ENCODE results near the gene ZNF584.

DNA sequence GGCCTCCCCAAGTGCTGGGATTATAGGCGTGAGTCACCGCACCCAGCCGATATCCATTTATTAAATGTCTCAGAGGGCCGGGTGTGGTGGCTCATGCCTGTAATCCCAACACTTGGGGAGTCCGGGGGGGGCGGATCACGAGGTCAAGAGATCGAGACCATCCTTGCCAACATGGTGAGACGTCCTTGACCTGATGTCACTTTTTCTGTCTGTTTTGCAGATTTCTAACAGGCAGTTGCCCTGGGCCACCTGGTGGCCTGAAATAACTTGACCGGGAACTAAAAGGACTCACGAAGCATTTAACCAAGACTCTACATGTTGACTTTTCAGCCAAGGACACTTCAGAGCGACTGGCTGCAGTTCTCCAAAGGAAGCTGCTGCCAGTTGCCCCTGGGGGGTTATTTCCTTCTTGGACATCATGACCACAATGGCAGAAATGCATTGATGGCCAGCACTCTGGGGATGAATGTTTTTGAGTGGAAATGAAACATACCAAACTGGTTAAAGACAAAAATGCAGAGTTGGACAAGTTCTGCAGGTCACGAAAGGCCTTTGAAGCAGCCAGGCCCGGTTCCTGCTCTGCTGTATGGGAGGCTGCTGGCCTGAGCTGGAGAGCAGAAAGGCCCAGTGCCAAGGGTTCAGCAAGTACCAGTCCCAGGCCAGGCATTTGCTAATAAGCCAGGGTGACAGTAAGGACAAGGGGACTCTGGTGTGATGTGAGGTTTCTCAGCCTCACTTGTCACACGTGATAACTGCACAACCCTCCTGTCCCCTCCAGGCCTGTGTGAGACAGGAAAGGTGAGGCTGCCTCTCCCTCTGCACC lies 35.9 kb upstream of the ZNF584 start:
- TF ChIP-seq GATA3 (IDR thresholded peaks at IDR 0.05; ENCODE audit: low read depth, low read length), result no peak
- no peak for TF ChIP-seq GATA2 (IDR thresholded peaks at IDR 0.05; ENCODE audit: low read depth, low read length)

All from SH-SY5Y (cell line).